NCI-H748 treated with DMSO at 0.1 percent for 48 hours (cell line): ENCODE measurements around the gene ASIC2.

Experiments used
- DNase-seq: peaks from one replicate; lab custom pipeline; 2025; lab: John Stamatoyannopoulos, UW

ASIC2 gene

DNA sequence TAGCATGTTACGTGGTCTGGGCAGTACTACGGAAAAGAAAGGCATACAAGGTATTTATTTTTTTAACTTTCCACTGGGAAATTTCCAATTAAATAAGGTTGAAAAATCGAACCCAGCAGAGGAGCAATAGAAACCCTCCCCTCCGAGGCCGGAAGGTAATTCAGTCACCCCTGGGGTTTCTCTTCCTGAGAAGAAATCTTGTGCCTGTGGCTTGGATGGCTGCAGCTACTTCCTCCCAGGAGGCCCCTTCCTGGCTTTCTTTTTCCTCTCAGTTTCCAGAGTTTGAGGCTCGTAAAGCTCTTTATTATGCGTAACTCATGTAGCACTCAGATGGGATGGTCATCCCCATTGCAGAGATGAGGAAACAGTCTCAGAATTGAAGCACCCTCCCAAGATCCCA is 140.3 kb downstream of the ASIC2 start:
- no peak for DNase-seq

DNA sequence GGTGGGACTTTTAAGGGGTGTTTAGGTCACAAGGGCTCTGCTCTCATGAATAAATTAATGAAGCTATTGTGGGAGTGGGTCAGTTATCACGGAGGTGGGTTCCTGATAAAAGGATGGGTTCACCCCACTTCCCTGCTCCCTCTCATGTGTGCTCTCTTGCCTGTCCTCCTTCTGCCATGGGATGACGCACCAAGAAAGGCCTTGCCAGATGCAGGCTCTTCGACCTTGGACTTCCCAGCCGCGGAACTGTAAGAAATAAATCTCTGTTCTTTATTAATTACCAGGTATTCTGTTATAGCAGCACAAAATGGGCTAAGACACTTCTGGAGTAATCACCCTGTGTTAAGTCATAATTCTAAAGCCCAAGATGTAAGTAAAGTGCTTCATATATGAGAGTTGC is 141.5 kb downstream of the ASIC2 start:
- DNase-seq: no peak

DNA sequence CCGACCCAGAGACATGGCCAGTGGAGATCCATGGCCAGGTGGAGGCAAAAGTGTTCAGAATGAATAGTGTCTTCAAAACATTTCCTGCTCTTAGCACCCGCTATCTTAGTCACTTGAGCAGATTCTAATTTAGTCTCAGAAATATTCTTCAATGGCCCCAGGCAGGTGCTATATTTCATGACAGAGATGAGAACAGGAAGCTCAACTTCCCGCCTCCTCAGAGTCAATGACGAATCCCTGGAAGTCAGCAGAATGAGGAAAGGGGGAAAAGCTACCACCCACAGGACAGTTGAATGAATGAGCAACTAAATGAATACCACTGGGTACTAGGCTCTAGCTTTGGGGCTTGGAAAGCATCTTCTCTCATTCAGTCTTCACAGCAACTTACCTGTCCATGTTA is 147.2 kb downstream of the ASIC2 start:
- DNase-seq: no peak

DNA sequence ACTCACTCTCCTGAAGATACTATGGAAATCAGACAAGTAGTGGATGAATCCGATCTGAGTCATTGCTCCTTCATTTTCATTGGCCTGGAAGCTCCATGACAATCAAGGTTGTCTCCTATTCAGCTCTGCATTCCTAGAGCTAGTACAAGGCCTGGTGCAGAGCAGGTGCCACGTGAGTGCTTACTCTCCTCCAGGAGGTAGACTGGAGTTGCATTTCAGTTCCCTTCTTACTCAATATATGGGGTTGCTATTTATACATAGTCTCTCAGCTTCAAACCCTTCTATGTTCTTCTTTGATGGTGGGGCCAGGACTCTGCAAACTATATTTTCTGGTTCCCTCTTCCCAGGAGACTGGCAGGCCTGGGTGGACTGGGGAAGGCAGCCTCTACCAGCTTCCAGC is 148.3 kb downstream of the ASIC2 start:
- DNase-seq: no peak

DNA sequence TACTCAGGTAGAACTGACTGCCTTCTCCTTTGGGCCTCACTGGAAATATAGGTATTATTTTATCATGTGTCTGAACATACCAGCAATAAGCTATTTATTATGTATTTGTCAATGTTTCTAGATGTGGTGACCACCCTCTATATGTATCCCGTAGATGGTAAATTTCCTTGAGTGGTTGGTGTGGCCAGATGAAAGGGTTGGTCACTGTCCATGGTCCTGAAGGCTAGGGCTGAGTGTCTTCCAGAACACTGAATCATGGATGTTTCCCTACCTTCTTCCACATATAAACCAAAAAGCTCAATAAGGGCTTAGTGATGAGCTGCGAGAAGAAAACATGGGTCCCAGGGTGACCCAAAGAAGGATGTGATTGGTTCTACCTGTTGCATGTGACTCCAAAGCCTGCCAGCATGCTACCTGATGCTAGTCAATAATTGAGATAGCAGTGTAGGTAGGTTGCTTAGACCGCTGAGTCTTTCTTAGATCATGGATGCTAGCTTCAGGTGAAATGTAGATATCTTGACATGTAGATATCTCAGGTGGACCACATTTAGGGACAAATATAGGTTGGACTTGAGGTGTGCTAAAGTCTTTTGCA is 150.3 kb downstream of the ASIC2 start:
- DNase-seq: no peak

DNA sequence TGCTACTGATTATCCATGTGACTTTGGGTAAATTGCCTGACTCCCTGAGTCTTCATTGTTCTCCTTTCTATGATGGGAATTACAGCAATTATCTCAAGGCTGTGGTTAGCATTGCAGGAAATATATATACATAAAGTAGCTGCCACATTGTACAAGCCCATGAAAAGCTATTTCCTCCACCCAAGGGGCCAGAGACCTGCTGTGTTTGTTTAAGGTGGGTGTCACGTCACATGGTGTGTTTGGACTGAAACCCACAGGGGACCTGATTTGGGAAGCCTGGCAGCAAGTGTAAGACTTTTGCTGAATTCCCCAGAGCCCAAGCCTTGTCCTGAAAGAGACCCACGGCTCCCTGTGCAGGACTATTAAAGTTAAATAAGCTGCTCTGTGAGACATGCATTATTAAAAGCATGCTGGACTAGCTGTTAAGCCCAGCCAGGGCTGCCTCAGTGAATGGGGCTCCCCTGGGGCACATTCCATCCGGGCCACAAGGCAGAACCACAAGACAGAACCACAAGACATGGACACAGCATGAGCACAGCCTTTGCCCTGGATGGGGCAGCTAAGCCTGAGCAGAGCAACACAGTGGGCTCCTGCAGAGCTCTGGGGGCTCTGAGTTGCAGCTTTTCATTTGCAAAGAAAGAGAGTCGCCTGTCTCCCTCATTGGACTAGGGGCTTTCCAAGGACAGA is 152.5 kb downstream of the ASIC2 start:
- peak; percentile 35 for DNase-seq

DNA sequence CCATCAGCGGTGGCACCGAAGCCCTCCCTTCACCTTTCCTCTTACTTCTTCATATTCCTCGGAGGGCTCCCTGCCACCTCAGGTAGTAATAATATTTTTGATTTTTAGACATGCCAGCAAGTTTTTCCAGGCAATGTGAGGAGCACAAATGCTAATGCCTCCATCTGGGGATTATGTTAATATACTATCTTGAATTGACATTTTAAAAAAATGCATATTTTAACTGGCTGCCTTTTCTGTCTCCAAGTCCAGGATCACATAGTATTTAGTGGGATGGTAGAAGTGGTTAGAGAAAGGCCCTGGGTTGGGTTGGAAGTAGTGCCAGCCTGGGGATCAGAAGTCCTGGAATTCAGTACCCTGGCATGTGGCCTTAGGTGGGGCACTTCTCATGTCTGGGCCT is 154.5 kb downstream of the ASIC2 start:
- DNase-seq: no peak

DNA sequence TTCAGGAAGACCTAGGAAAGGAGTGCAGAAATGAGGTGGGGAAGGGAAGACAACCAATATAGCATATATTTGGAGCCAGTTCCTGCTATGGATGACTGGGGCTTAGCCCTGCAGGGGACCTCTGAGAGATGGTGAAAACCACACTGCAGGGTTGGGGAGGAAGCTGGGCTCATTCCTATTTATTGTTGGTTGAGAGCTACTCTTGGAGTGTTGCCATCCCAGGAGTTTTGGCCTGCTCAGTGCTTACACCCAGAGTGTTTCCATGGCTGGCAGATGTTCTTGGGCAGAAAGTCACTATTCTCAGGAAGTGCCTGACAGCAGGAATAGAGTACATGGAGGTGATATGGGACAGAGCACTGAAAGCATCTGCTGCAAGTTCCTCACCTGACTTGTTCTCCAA is 155.7 kb downstream of the ASIC2 start:
- no peak for DNase-seq

DNA sequence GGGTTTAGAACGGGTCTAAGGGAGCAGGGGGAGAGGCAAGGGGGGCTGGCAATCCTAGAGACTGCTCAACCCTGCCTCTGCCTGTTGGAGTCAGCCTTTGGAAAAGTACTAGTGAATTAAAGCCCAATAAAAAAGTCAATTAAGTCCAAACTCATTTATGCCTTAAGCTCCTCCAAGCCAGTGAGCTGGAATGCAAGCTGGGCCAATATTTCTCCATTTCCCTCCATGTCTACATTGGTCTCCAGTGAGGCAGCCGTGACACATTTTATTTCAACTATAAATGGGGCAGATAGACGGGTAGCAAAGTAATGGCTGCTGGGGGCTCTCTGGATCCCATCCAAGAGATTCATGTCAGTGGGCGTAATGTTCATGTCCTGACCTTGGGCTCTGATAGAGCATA is 157.4 kb downstream of the ASIC2 start:
- DNase-seq: no peak

DNA sequence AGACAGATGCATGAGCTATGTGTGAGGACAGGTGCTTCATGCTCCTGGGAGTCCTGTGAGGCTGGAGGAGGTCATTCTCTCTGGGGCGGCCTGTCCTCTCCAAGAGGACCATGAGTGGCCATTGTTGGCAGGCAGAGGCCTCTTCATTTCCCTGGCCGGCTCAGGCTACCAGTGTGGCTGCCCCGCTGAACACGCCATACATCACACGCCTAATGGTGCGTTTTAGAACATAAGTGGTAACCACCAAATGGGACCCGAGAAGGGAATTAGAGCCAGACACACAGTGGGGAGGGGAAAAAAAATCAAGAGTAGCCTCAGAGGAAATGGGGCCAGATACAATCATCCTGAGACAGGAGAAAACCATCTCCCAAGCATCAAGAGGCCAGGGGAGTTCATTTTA is 161.5 kb downstream of the ASIC2 start:
- no peak for DNase-seq

DNA sequence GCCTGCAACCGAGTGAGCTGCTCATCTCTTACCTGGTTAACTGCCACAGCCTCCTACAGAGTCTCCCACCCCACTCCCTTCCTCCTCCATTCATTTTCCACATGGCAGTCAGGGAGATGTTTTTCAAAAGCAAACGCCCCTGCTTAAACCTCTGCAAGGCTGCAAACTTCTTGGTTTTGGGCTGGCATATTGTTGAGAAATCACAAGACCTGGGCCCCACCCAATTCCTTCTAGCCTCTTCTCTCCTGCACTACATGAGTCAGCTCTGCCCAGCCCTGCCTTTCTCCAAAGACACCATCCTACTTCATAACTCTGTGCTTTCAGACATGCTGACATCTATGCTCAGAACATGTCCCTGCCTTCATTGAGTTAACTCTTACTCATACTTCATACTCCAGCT is 165.4 kb downstream of the ASIC2 start:
- no peak for DNase-seq

DNA sequence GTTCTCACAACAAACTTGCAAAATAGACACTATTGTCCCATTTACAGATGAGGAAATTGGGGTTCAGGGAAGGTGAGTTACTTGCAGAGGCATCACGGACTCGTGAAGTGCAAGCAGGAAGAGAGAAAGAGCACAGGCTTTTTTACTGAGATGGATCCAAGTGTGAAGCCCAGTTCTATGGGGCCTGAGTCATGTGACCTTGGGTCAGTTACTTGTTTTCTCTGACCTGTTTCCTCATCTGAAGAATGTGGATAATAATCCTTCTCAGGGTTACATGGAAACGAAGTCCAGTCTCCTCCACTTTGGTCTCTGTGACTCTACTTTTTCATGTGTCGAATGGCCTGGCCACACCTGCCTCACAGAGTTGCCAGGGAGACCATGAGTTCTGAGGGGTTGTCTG is 167.0 kb downstream of the ASIC2 start:
- DNase-seq: no peak

DNA sequence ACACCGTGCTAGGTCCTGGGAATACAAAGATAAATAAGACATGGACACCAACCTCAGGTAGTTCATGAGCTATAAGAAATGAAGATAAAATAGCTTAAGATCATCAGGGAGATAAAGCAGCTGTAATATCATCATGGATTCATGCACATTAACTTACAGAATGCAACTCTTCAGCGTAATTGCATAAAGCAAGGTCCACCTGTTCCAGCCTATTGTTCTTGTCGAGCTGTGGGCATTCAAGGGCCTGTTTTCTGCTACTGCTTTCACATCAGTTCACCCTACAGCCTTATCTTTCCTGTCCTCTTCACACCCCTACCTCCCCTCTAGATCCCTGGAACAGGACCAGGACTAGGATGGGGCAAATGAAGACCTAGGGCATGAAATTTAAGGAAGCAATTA is 167.5 kb downstream of the ASIC2 start:
- DNase-seq: no peak

DNA sequence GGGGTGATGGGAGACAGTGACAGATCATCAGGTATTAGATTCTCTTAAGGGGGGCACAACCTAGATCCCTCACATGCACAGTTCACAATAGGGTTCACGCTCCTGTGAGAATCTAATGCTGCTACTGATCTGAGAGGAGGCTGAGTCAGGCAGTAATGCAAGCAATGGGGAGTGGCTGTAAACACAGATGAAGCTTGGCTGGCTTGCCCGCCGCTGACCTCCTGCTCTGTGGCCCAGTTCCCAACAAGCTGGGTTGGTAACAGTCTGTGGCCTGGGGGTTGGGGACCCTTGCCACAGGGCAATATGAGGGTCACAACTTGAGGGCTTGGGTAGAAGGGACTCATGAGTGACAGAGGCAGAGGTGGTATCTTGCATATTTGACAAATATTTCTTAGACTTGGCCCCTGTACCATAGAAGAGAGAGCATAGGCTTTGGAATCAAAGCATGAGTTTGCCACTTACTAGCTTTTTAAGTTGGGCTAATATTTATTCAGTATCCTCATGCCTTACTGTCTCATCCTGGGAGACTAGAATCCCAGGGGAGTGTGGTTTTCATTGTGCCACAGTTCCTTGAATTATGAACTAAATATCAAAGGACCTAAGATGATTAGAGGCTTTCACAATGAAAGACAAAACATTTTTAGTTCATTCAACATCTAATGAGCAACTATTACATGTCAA is 168.1 kb downstream of the ASIC2 start:
- DNase-seq: no peak

DNA sequence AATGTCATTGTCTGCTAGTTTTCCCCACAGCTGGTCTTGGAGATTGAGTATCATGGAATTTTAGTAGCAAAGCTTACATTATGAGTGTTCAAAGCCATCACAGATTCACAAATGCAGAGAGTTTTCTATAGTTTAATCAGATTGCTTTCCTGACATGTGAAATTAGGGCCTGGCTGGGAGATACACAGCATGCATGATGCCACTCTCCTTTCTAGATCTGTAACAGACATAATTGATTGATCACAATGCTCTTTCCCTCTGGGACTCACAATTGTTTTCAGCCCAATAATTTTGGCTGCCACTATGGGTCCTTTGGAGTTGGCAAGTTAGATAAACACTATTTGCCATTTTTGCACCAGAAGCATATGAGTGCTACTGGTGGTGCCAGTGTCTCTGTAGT is 168.9 kb downstream of the ASIC2 start:
- no peak for DNase-seq

DNA sequence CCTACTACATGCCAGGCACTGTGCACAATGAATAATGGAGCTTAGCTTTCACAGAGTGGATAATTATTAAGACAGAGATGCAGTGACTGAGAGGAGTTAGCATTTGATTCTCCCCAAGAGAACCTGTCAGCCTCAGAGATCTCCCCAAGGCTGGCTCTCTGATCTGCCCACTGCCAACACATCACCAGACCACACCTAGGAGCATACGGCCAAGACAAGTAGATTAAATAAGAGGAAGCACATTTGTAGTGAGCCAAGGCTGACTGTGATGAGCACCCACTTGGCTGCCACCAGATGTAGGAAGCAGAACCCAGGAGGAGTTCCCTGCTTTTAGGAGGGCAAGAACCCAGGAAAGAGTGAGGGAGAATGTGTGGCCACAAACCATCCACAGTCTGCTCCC is 171.3 kb downstream of the ASIC2 start:
- no peak for DNase-seq

DNA sequence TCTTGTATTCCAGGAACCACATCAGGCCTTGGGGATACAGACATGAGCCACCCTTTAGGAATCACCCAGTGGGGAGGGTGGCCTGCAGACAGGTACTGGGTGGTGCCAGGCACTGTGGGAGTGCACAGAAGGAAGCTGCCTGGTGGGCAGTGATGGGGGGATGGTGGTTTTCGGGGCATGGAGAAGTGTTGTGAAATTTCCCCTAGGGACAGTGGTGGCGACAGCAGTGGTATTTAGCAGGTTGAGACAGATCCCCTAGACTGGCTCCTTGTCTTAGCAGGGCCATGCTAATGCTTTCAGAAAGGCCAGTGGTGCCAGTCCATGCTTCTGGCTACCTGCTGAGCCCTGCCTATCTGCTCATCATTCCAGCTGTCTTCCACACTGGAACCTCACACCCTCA is 171.8 kb downstream of the ASIC2 start:
- DNase-seq: no peak

DNA sequence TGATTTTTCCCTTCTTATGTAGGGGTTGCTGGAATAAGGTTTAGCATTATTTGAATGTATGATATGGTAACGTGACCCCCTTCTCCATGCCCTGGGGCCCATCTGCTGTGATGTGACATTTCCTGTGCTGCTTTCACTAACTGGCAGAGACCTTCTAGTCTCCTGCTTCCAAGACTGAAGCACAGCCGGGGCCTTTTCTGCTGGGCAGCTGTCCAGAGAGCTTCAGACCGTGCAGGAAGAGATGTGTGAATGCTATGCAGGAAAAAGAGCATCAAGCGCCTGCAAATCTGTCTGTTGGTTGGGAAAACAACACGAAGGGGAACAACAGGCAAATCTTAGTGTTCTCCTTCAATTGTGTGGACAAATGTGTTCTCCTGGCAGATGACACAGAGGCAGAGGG is 173.0 kb downstream of the ASIC2 start:
- no peak for DNase-seq

DNA sequence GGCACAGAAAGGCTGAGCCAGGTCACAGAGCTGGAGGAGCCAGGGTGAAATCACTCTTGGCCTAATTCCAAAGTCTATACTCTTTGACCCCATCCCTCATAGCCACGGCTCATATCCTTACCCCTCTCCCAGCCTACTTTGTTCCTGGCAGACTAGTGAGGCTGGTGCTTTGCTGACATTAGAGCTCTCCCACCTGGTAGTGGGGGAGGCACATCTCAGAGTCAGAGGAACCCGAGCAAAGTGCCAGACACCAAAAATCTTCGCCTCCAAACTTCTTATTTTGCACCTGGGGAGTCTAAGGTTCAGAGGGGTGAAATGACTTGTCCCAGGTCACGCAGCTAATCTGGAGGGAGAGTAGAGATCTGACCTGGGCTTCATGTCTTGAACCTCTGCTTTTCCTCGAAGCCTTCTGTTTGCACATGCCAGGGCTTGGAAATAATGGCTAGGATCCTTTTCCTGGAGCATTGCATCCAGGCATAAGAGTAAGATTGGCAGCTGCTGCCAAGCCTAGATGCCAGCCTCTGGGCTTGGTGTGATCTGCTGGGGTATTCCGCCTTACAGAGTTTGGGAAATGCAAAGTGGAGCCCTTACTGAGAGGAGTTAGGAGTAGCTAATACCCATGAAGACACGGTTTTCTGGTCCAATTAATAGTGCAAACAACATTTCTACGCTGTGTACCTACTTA is 174.6 kb downstream of the ASIC2 start:
- no peak for DNase-seq

DNA sequence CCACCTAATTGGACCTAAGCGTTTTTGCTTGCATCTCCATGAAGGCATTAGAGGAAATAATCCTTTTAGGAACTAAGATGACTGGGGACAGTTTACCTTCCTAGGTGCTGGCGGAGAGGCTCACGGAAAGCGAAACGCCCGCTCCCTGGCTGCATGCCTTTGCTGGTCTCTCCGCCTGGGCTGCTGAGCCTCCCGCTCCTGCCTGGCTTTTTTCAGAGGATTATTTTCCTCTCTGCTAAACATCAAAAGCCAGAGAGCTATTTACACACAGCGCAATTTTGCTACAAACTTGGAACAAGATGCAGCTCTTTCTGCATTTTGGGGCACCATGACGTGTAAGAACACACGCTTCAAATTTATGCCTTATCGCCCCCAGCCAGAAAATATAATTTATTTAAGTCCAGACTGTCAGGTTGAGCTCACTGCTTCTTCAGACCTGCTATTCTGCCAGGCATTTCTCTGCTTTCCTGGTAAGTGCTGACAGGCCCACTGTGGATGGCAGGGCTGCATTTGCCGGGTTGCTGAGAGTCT is 177.0 kb downstream of the ASIC2 start:
- DNase-seq: no peak

DNA sequence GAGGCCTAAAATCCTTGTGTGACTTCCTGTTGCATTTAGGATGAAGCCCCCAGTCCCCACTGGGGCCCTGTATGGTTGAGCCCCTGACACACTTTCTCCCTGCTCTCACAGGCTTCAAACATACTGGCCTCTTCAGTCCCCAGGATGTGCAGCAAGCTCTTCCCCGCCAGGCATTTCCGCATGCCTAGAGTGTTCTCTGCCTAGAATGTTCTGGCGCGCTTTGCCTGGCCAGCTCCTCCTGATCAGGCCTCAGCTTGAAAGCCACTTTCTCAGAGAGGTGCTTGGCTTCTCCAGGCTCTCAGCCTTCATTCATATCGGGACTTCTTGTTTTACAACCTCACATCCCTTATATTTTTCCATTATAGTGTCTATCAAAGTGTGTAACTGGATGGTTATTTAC is 177.7 kb downstream of the ASIC2 start:
- DNase-seq: no peak

DNA sequence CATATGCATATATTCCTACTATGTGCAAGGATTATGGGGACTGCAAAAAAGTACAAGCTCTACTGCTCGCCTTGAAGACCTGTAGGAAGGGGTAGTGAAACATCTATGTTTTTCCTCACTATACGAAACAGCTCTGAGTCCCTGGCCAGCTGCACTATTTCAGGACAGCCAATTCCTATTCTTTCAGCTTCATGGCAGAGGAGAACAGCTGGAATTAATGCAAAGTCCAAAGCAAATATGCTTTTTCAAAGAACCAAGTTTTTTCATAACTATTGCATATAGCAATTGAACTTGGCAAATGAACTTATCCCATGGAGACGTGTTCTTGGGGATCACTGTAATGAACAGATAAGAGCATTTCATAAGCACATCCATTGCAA is 179.1 kb downstream of the ASIC2 start:
- no peak for DNase-seq
